Psoas muscle (tissue), 8 donors: Measurements from ENCODE around the gene IYD. TPM values are rescaled to one million over a fixed set of nuclear protein-coding genes. Genes with fewer than 3 reads are reported as not detected.

Experiments used
- ATAC-seq, 4 donors: fragments of 200-7000 bp; cut with Tn5 transposase; one replicate each; pipeline ENCODE4 v1.9.1; 2020; ENCODE audit warnings: moderate library complexity in 3 of 4, mild to moderate bottlenecking in 2 of 4
- DNase-seq, 2 donors: peaks; one replicate each; pipeline ENCODE4 v3.0.0-alpha.2; 2020
- H3K27ac ChIP-seq: fragments of 200-600 bp; one replicate; pipeline ENCODE4 v1.8.0; 2022
- H3K27me3 ChIP-seq, 3 donors: fragments of 200-600 bp in 1 of 3; one replicate each; pipeline versions ENCODE4 v1.6.1 to v1.8.0; 2013 to 2022; ENCODE audit warnings: low read length in 2 of 3, mild to moderate bottlenecking in 2 of 3, moderate library complexity in 1 of 3; ENCODE audit not compliant: insufficient read depth in 3 of 3
- H3K36me3 ChIP-seq, 2 donors: fragments of 200-600 bp in 1 of 2; one replicate each; pipeline versions ENCODE4 v1.6.1 to v1.8.0; 2013 to 2022; ENCODE audit warnings: low read depth in 1 of 2, mild to moderate bottlenecking in 1 of 2, moderate library complexity in 1 of 2; ENCODE audit not compliant: insufficient read depth in 1 of 2
- H3K4me1 ChIP-seq: fragments of 200-600 bp; one replicate; pipeline ENCODE4 v1.8.0; 2022
- H3K4me3 ChIP-seq: fragments of 200-600 bp; one replicate; pipeline ENCODE4 v1.8.0; 2022; ENCODE audit warnings: mild to moderate bottlenecking
- H3K9me3 ChIP-seq: fragments of 200-600 bp; one replicate; pipeline ENCODE4 v1.8.0; 2022
- WGBS, 3 donors: extraction: QIAGEN DNeasy Blood & Tissue Kit; methylation state at CpG; one replicate each; pipeline versions ENCODE4 v1.1.6 to v1.1.7; 2013; 5-methylcytosine and 5-hydroxymethylcytosine counted together
- intact Hi-C, 2 donors: fragments of 100-400 bp; cut with DNase I; formaldehyde crosslinking; loops; one replicate each; pipeline versions ENCODE4 v1.11.0 to v1.14.2; 2022
- polyA plus RNA-seq, 3 donors: library from polyadenylated mRNA; stranded (reverse); fragments of 200-250 nt; gene quantifications; one replicate each; pipeline ENCODE4 v1.2.3, GENCODE V29; 2013
- total RNA-seq, 4 donors: library from RNA; stranded (reverse); fragmentation: NEBNext Ultra II Directional in 2 of 4; extraction: Animal tissue kit (Norgen Biotek cat#: 25700) in 2 of 4; gene quantifications; one replicate each; pipeline versions ENCODE4 v1.2.1 to v1.2.4, GENCODE V29; 2021 to 2023
- TF ChIP-seq, protein P1 (sequence below): fragments of 200-600 bp; IDR thresholded peaks from one replicate; pipeline ENCODE4 v1.8.0; 2022; ENCODE audit warnings: antibody characterized with exemption
- donor health status: healthy with polysubstance abuse.
- donor health status: DM: no; HTN: no; CAD: no; lungs with moderate emphysema.
- donor health status: Bipolar disorder and iron deficiency.
- donor health status: healthy.
- donor health status: DM: yes; HTN: yes; CAD: no.
- donor health status: DM: no; HTN: no; CAD: no.
- donor health status: DM: no; HTN: no; CAD: no.
- donor health status: DM: yes; HTN: yes; CAD: no.

The IYD gene
- total and polyA plus RNA-seq, 7 donors: 0.04 to 0.28 (median 0.05) TPM; not detected in 4

DNA sequence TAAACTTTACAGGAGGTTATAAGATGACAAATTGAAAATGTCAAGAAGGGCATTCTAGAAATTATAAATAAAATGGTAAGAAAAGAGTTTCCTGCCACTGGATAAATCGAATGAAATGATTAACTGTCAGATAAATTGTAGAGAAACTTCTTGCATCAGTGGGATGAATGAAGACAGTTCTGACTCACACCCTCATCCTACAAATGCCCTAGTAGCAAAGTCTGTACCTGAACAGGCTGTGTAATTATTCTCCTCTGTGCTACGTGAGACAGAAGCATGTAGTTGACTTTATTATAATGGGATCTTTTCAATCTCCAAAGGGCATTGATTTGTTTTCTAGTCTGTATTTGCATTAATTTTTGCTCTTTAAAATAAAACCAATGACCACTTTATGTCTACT lies 47.3 kb downstream of the IYD start:
- intact Hi-C loops: loop anchor here in 1 of 2 donors (5.0 kb wide), 2 partner anchors 186 to 271 kb away; no protein-coding TSS in a partner anchor
- peaks cover 5% of the 10 kb centered on the region for H3K9me3 ChIP-seq

DNA sequence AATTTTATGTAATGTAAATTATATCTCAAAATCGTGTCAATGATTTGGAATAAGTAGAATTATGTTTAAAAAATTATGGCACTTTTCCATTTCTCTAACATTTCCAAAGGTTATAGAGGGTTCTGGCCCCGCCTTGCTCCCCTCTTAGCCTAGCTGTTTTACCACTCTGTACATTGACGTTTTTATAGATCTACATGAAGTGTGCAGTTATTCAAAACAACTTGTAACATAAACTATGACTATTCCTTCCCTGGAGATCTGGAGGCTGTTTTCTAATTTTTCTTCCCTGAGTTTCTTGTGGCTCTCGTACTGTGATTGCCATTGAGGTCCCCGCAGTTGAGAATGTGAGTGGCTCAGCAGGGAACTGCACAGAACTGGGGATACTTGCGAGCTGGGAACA lies 48.4 kb downstream of the IYD start:
- Histone ChIP-seq H3K27ac (no peak overlapping the region), H3K4me3 (no peak overlapping the region), H3K27me3 (peaks cover 0 to 3% (median 0%) of the 10 kb centered on the region in 3 donors), H3K36me3 (no peaks in the 10 kb centered on the region), H3K9me3 (peaks cover 5% of the 10 kb centered on the region), H3K4me1 (no peaks in the 10 kb centered on the region)
- DNase-seq (no peak), ATAC-seq (no peak)
- WGBS, 3 donors: 78 to 84% (median 80%) methylated on average over 6 of the region's 6 CpGs
- TF ChIP-seq, protein P1, sequence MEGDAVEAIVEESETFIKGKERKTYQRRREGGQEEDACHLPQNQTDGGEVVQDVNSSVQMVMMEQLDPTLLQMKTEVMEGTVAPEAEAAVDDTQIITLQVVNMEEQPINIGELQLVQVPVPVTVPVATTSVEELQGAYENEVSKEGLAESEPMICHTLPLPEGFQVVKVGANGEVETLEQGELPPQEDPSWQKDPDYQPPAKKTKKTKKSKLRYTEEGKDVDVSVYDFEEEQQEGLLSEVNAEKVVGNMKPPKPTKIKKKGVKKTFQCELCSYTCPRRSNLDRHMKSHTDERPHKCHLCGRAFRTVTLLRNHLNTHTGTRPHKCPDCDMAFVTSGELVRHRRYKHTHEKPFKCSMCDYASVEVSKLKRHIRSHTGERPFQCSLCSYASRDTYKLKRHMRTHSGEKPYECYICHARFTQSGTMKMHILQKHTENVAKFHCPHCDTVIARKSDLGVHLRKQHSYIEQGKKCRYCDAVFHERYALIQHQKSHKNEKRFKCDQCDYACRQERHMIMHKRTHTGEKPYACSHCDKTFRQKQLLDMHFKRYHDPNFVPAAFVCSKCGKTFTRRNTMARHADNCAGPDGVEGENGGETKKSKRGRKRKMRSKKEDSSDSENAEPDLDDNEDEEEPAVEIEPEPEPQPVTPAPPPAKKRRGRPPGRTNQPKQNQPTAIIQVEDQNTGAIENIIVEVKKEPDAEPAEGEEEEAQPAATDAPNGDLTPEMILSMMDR: no peak
- intact Hi-C loops: loop anchor here in 1 of 2 donors (5.0 kb wide), 2 partner anchors 185 to 270 kb away; no protein-coding TSS in a partner anchor

More for the DNA sequence above, 47.3 kb downstream of the IYD start:
- no peaks in the 10 kb centered on the region for H3K4me1 ChIP-seq
- no peaks in the 10 kb centered on the region for H3K36me3 ChIP-seq
- H3K27me3 ChIP-seq: peaks cover 0 to 3% (median 0%) of the 10 kb centered on the region in 3 donors
- no peak for DNase-seq
- H3K27ac ChIP-seq: no peak overlapping the region
- no peak overlapping the region for H3K4me3 ChIP-seq
- TF ChIP-seq, protein P1: no peak
- 61 to 88% (median 79%) methylated on average over 2 of the region's 2 CpGs for WGBS, 3 donors
- no peak for ATAC-seq

DNA sequence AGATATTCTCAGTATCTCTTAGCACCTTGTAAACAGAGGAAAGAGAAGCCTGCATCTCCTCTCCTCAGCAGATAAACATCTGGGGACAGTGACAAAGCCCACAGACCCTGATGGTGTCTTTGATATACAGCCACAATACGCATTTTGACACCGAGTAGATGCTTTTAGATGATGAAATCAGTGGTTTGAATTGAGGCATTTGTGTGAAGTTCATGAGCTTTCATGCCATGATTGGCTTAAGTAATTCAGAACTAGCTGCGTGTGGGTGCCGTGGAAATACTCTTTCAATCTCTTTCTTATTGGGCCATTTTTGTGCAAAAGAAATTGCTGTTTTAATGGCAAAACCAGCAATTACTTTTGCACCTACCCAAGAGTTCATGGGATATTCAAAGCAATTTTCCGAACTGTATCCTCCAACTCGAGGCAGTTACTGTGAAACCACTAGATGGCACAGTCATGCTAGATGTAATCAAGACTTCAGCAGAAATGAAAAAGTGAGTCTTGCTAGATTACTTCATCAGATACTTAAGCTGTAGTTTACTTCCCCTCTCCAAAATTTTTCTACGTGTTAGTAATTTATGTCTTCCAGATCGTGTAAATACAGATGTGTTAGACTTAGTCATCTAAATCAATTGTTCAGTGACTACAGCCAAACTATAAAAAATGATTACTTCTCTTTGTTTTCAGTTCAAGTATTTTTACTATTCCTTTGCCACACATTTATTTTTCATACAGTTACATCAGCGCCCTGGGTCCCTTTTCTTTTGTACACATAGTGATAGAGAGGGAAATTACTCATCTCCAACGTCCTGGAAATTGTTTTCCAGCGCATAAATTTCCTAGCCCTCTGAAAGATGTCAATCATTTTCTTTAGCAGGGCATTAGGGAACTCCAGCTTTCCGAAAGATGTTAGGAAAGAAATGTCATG lies 49.4 kb downstream of the IYD start:
- no peaks in the 10 kb centered on the region for H3K36me3 ChIP-seq
- no peaks in the 10 kb centered on the region for H3K4me1 ChIP-seq
- H3K9me3 ChIP-seq: peaks cover 5% of the 10 kb centered on the region
- intact Hi-C loops: loop anchor here (2.0 to 5.0 kb wide), 3 partner anchors 184 to 397 kb away; no protein-coding TSS in a partner anchor
- H3K4me3 ChIP-seq: peak overlapping the region; percentile 51
- no peak for DNase-seq
- peak; percentile 69 to 92 (median 80) for ATAC-seq
- 12 to 18% (median 16%) methylated on average over 12 of the region's 12 CpGs for WGBS, 3 donors
- peak overlapping the region; percentile 56 for H3K27ac ChIP-seq
- H3K27me3 ChIP-seq: peaks cover 0 to 3% (median 0%) of the 10 kb centered on the region in 3 donors
- TF ChIP-seq, protein P1: peak; percentile 76

DNA sequence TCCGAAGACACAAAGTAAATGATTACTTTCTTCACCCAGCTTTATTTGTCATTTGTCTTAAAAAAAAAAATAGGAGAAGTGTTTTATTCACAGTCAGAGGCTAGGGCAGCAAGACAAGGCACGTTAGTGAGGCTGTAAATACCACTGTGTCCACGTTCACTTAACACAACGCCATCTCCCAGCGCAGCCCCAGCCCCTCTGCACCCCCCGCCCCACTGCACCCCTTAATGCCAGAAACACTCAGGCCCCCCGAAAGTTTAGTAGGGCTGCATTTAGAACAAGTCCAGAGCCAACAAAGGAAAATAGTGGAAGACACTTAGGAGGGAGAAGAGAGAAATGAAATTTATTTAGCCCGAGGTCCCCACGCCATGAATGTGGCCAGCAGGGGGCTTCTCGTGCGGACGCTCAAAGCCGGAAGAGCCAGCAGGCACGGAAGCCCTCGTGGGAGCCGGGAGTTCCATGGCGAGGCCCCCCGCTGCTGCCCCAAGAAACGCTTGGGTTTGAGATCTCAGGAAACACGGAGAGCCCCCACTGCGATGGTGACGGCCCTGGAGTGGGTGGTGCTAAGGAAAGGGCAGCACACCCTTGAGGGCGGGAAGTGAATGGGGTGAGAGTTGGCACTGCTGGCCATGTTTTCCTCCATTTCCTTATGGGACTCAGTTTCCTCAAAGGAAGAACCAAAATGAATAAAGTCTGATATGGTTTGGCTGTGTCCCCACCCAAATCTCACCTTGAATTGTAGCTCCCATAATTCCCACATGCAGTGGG lies 50.2 kb downstream of the IYD start:
- H3K27me3 ChIP-seq: peaks cover 0 to 3% (median 0%) of the 10 kb centered on the region in 3 donors
- DNase-seq (peak; percentile 64 to 76), ATAC-seq (peak; percentile 55 to 89 (median 64))
- no peaks in the 10 kb centered on the region for H3K4me1 ChIP-seq
- H3K9me3 ChIP-seq: peaks cover 5% of the 10 kb centered on the region
- 19 to 23% (median 22%) methylated on average over 23 of the region's 23 CpGs for WGBS, 3 donors
- no peaks in the 10 kb centered on the region for H3K36me3 ChIP-seq
- peak overlapping the region; percentile 56 for H3K27ac ChIP-seq
- intact Hi-C loops: loop anchor here (1.0 to 5.0 kb wide), 4 partner anchors 183 to 396 kb away; no protein-coding TSS in a partner anchor
- TF ChIP-seq, protein P1: peak; percentile 41
- peak overlapping the region; percentile 51 for H3K4me3 ChIP-seq
